GM12878 (cell line): ENCODE results near the gene MYH7. TPM values are rescaled to one million over a fixed set of nuclear protein-coding genes. Genes with fewer than 3 reads are reported as not detected.

ENCODE experiments used
- ATAC-seq: fragments of 200-7000 bp; cut with Tn5 transposase; 3 replicates; pipeline ENCODE4 v1.9.1; 2020; ENCODE audit warnings: mild to moderate bottlenecking, moderate library complexity
- BruUV-seq: library from RNA; stranded (reverse); fragments of 400-500 nt; replicated peaks from 2 replicates; lab custom pipeline; 2021; lab: Mats Ljungman, UMichigan
- CTCF ChIA-PET: fragments of 300-600 bp; sonication (Branson Sonifier 250); formaldehyde crosslinking; extraction: SDS; loops from one replicate; lab custom pipeline; 2021; ENCODE audit warnings: inconsistent platforms; lab: Yijun Ruan, JAX
- POLR2A ChIA-PET: fragments of 350-600 bp; formaldehyde crosslinking; extraction: SDS; loops from one replicate; lab custom pipeline; 2021; ENCODE audit warnings: inconsistent platforms; lab: Charles Lee
- RAD21 ChIA-PET: fragments of 300-600 bp; sonication (Branson Sonifier 250); formaldehyde crosslinking; loops from one replicate; lab custom pipeline; 2023; ENCODE audit warnings: antibody characterized with exemption; ENCODE audit not compliant: unreplicated experiment; lab: Charles Lee
- SMC1A ChIA-PET: fragments of 300-600 bp; sonication (Branson Sonifier 250); formaldehyde crosslinking; loops from one replicate; lab custom pipeline; 2023; ENCODE audit not compliant: unreplicated experiment, uncharacterized antibody; lab: Charles Lee
- DNase-seq: peaks from one replicate; pipeline ENCODE4 v3.0.0-alpha.2; 2011; ENCODE audit warnings: low read depth, low spot score
- FAIRE-seq: peaks from 3 replicates; lab custom pipeline; 2011; peaks lifted over from hg19 to GRCh38; lab: Jason Lieb, UNC
- H2AFZ ChIP-seq: 2 replicates; pipeline ENCODE4 v1.6.0; 2011; ENCODE audit warnings: low read depth, low read length, control low read depth; ENCODE audit not compliant: control insufficient read depth
- H3K27ac ChIP-seq: 2 replicates; pipeline ENCODE4 v1.5.1; 2011; ENCODE audit warnings: control low read depth; ENCODE audit not compliant: control insufficient read depth, insufficient read depth
- H3K27me3 ChIP-seq, 2 experiments: replicated peaks in 1 of 2; 2 replicates each; pipeline versions ENCODE4 v1.6.0 to v1.6.1; 2011; ENCODE audit warnings: low read length in 1 of 2; ENCODE audit not compliant: control insufficient read depth in 2 of 2, insufficient read depth in 2 of 2
- H3K36me3 ChIP-seq, 2 experiments: 2 replicates each; pipeline ENCODE4 v1.5.1; 2011; ENCODE audit warnings: low read length in 1 of 2; ENCODE audit not compliant: control insufficient read depth in 2 of 2, insufficient read depth in 2 of 2
- H3K4me1 ChIP-seq: 2 replicates; pipeline ENCODE4 v1.6.1; 2011; ENCODE audit warnings: mild to moderate bottlenecking, low read length, moderate library complexity, mixed read lengths; ENCODE audit not compliant: control insufficient read depth, insufficient read depth
- H3K4me2 ChIP-seq: 2 replicates; pipeline ENCODE4 v1.6.0; 2011; ENCODE audit warnings: control low read depth; ENCODE audit not compliant: control insufficient read depth, insufficient read depth
- H3K4me3 ChIP-seq: fragments of 200-600 bp; sonication (generic); 2 replicates; pipeline ENCODE4 v1.5.1; 2016
- H3K79me2 ChIP-seq: 2 replicates; pipeline ENCODE4 v1.6.0; 2011; ENCODE audit warnings: low read length; ENCODE audit not compliant: control insufficient read depth, insufficient read depth
- H3K9ac ChIP-seq: 2 replicates; pipeline ENCODE4 v1.8.0; 2011; ENCODE audit warnings: low read length, control low read depth, mixed read lengths; ENCODE audit not compliant: control insufficient read depth, insufficient read depth
- H3K9me3 ChIP-seq: replicated peaks from 3 replicates; pipeline ENCODE4 v1.5.1; 2011; ENCODE audit warnings: mild to moderate bottlenecking, low read length; ENCODE audit not compliant: control insufficient read depth, insufficient read depth
- H4K20me1 ChIP-seq: 2 replicates; pipeline ENCODE4 v1.6.0; 2011; ENCODE audit not compliant: control insufficient read depth, insufficient read depth
- NFIC ChIP-seq: IDR thresholded peaks from 2 replicates; pipeline ENCODE4 v1.6.1; 2012; ENCODE audit warnings: low read depth, mild to moderate bottlenecking, inconsistent platforms, low read length, moderate library complexity
- PBX3 ChIP-seq: IDR thresholded peaks from 2 replicates; pipeline ENCODE4 v1.6.1; 2011; ENCODE audit warnings: mild to moderate bottlenecking, low read depth, low read length, moderate library complexity; ENCODE audit not compliant: insufficient replicate concordance
- RAD21 ChIP-seq: IDR thresholded peaks from 2 replicates; pipeline ENCODE4 v1.6.1; 2011; ENCODE audit warnings: mild to moderate bottlenecking, low read depth, low read length, moderate library complexity; ENCODE audit not compliant: insufficient read depth
- SRF ChIP-seq, 2 experiments: IDR thresholded peaks; 2 replicates each; pipeline ENCODE4 v1.6.1; 2011; ENCODE audit warnings: low read depth in 2 of 2, low read length in 2 of 2, mild to moderate bottlenecking in 1 of 2, moderate library complexity in 1 of 2
- ZNF217 ChIP-seq: fragments of 450-650 bp; IDR thresholded peaks from 2 replicates; pipeline ENCODE4 v1.6.1; 2017; ENCODE audit warnings: antibody characterized with exemption, mild to moderate bottlenecking
- ZNF384 ChIP-seq: IDR thresholded peaks from 2 replicates; pipeline ENCODE4 v1.6.1; 2012; ENCODE audit warnings: low read depth, mild to moderate bottlenecking, low read length, improper control_type of control experiment, borderline replicate concordance
- WGBS: methylation state at CpG from one replicate; pipeline ENCODE4 v1.1.6; 2016; ENCODE audit warnings: low lambda C conversion rate; ENCODE audit not compliant: insufficient replicate concordance, insufficient coverage; ENCODE audit errors: missing lambda C conversion rate; 5-methylcytosine and 5-hydroxymethylcytosine counted together
- in situ Hi-C: fragments of 300-500 bp; cut with MboI; formaldehyde crosslinking; loops from 9 replicates; pipeline ENCODE4 v1.14.3; 2018; ENCODE audit warnings: mixed read lengths
- intact Hi-C: fragments of 100-400 bp; cut with micrococcal nuclease; formaldehyde crosslinking; loops from one replicate; pipeline ENCODE4 v1.14.2; 2022; ENCODE audit not compliant: unreplicated experiment
- polyA plus RNA-seq, 11 experiments: library from polyadenylated mRNA; depleted of rRNA in 4 of 11; unstranded in 6 of 11; stranded (reverse) in 5 of 11; fragments of >200 nt; fragmentation: Nextera tagmentation in 4 of 11; fragmentation: Illumina TruSeq in 1 of 11; extraction: Ambion mirVana in 4 of 11; extraction: Trizol in 1 of 11; gene quantifications; 1 replicate in 1 of 11; 2 replicates in 10 of 11; pipeline versions ENCODE4 v1.2.1 to v1.2.3, GENCODE V29; 2011 to 2016; ENCODE audit warnings: inconsistent platforms in 2 of 11, missing spikeins in 2 of 11, low read depth in 1 of 11
- total RNA-seq, 4 experiments: library from RNA; depleted of rRNA in 3 of 4; stranded (reverse); fragments of >200 nt in 3 of 4; fragmentation: Illumina TruSeq in 1 of 4; extraction: Trizol in 1 of 4; gene quantifications; 2 replicates each; pipeline versions ENCODE4 v1.2.1 to v1.2.3, GENCODE V29; 2013 to 2021
- TF ChIP-seq, protein P1 (sequence below): fragments of 450-650 bp; IDR thresholded peaks from 2 replicates; pipeline ENCODE4 v1.6.1; 2017; ENCODE audit warnings: mild to moderate bottlenecking, moderate library complexity
- TF ChIP-seq, protein P2 (sequence below): fragments of 450-650 bp; IDR thresholded peaks from 2 replicates; pipeline ENCODE4 v1.6.1; 2018; ENCODE audit warnings: mild to moderate bottlenecking, low read depth, moderate library complexity; ENCODE audit not compliant: partially characterized antibody

MYH7 gene
- total and polyA plus RNA-seq, 10 of the 15 experiments (the other 5 are each of a cell fraction or from before 2014, with no cell fraction given), result 0.04 to 0.10 (median 0.05) TPM; not detected in 4

DNA sequence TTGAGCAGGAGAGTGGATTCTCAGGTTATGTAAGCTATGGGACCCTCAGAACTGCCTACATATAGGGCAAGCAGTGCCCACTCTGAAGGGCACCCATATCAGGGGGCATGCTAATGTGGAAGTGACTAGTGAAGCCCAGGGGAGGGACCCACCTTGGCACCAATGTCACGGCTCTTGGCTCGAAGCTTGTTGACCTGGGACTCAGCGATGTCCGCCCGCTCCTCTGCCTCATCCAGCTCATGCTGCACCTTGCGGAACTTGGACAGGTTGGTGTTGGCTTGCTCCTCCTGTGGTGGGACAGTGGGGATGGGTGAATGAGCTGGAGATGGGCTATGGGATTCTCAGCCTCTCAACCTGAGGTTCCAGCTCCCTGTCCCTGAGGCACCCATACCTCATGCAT is 53.2 kb downstream of the MYH7 start (continued):
- TF ChIP-seq, protein P1, sequence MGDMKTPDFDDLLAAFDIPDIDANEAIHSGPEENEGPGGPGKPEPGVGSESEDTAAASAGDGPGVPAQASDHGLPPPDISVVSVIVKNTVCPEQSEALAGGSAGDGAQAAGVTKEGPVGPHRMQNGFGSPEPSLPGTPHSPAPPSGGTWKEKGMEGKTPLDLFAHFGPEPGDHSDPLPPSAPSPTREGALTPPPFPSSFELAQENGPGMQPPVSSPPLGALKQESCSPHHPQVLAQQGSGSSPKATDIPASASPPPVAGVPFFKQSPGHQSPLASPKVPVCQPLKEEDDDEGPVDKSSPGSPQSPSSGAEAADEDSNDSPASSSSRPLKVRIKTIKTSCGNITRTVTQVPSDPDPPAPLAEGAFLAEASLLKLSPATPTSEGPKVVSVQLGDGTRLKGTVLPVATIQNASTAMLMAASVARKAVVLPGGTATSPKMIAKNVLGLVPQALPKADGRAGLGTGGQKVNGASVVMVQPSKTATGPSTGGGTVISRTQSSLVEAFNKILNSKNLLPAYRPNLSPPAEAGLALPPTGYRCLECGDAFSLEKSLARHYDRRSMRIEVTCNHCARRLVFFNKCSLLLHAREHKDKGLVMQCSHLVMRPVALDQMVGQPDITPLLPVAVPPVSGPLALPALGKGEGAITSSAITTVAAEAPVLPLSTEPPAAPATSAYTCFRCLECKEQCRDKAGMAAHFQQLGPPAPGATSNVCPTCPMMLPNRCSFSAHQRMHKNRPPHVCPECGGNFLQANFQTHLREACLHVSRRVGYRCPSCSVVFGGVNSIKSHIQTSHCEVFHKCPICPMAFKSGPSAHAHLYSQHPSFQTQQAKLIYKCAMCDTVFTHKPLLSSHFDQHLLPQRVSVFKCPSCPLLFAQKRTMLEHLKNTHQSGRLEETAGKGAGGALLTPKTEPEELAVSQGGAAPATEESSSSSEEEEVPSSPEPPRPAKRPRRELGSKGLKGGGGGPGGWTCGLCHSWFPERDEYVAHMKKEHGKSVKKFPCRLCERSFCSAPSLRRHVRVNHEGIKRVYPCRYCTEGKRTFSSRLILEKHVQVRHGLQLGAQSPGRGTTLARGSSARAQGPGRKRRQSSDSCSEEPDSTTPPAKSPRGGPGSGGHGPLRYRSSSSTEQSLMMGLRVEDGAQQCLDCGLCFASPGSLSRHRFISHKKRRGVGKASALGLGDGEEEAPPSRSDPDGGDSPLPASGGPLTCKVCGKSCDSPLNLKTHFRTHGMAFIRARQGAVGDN, result no peak
- no peak for TF ChIP-seq RAD21

DNA sequence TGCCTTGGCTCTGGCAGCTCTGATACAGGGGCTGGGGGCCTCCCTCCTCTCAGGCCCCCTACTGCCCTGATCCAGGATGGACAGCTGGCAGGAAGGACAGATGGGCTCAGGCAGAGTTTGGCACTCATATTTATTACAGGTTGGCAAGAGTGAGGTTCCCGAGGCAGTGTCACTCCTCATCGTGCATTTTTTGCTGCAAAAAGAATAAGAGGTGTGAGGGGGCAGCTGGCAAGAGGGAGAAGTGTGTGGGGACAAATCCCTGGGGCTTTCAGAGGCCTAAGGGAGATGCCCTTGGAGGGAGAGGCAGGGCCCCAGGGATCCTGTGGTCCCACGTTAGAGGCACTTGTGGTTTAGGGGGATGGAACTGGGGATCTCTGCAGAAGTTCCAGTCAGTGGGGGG is 53.6 kb downstream of the MYH7 start:
- SMC1A ChIA-PET, result interaction anchor here (1.2 kb wide), 1 partner anchor 262 kb away, joined by 3 read pairs; no protein-coding TSS in a partner anchor
- Histone ChIP-seq H3K79me2 (no peaks in the 10 kb centered on the region), H3K36me3 (no peaks in the 10 kb centered on the region), H3K9ac (no peak overlapping the region), H3K4me1 (no peaks in the 10 kb centered on the region), H4K20me1 (no peaks in the 10 kb centered on the region), H2AFZ (no peak overlapping the region), H3K4me3 (no peak overlapping the region), H3K4me2 (no peak overlapping the region), H3K27me3 (no peaks in the 10 kb centered on the region; a peak in 1 of 4 replicates), H3K9me3 (no peaks in the 10 kb centered on the region), H3K27ac (no peak overlapping the region)
- CTCF ChIA-PET, result interaction anchor here (1.2 to 1.5 kb wide), 3 partner anchors 11 to 55 kb away, joined by 3 to 6 read pairs (median 4); no protein-coding TSS in a partner anchor
- FAIRE-seq (no peak), ATAC-seq (no peak), DNase-seq (no peak)
- in situ Hi-C loops (loop anchor here (5.0 kb wide), 1 partner anchor 120 kb away; no protein-coding TSS in a partner anchor), intact Hi-C loops (loop anchor here (2.0 kb wide), 1 partner anchor 261 kb away; no protein-coding TSS in a partner anchor)
- RAD21 ChIA-PET, result no interaction called here
- WGBS, result 0% methylated on average over 3 of the region's 3 CpGs
- POLR2A ChIA-PET, result no interaction called here
- no TSS peak for BruUV-seq
- TF ChIP-seq, protein P2, sequence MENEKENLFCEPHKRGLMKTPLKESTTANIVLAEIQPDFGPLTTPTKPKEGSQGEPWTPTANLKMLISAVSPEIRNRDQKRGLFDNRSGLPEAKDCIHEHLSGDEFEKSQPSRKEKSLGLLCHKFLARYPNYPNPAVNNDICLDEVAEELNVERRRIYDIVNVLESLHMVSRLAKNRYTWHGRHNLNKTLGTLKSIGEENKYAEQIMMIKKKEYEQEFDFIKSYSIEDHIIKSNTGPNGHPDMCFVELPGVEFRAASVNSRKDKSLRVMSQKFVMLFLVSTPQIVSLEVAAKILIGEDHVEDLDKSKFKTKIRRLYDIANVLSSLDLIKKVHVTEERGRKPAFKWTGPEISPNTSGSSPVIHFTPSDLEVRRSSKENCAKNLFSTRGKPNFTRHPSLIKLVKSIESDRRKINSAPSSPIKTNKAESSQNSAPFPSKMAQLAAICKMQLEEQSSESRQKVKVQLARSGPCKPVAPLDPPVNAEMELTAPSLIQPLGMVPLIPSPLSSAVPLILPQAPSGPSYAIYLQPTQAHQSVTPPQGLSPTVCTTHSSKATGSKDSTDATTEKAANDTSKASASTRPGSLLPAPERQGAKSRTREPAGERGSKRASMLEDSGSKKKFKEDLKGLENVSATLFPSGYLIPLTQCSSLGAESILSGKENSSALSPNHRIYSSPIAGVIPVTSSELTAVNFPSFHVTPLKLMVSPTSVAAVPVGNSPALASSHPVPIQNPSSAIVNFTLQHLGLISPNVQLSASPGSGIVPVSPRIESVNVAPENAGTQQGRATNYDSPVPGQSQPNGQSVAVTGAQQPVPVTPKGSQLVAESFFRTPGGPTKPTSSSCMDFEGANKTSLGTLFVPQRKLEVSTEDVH, result no peak
- no peak for TF ChIP-seq ZNF384
- no peak for TF ChIP-seq SRF (IDR thresholded peaks at IDR 0.05; ENCODE audit: low read depth in 2 of 2, low read length in 2 of 2)
- TF ChIP-seq NFIC, result no peak
- no peak for TF ChIP-seq PBX3
- no peak for TF ChIP-seq ZNF217
